Liver (tissue), 9 donors: ENCODE data around the gene SGO1. TPM values are rescaled to one million over a fixed set of nuclear protein-coding genes. Genes with fewer than 3 reads are reported as not detected.
"Not testable (repeated sequence)": the region's sequence is repeated elsewhere in the genome, so short reads cannot be mapped to it uniquely, and the experiment has no call there.

Experiments used
- DNase-seq: peaks from one replicate; pipeline ENCODE4 v3.0.0-alpha.2; 2017; ENCODE audit warnings: low spot score
- H3K27ac ChIP-seq, 2 donors: one replicate each; pipeline ENCODE4 v1.7.0; 2013; ENCODE audit warnings: inconsistent platforms in 2 of 2, low read length in 2 of 2, control low read depth in 1 of 2, low read depth in 1 of 2, mild to moderate bottlenecking in 1 of 2
- H3K27me3 ChIP-seq, 4 donors: one replicate each; pipeline versions ENCODE4 v1.6.1 to v1.7.0; 2013; ENCODE audit warnings: low read length in 3 of 4, inconsistent platforms in 1 of 4, mild to moderate bottlenecking in 1 of 4, moderate library complexity in 1 of 4; ENCODE audit not compliant: control insufficient read depth in 4 of 4, insufficient read depth in 4 of 4
- H3K36me3 ChIP-seq, 4 donors: one replicate each; pipeline versions ENCODE4 v1.6.1 to v1.7.0; 2013; ENCODE audit warnings: low read length in 3 of 4, mild to moderate bottlenecking in 3 of 4, low read depth in 1 of 4, moderate library complexity in 1 of 4; ENCODE audit not compliant: control insufficient read depth in 4 of 4, insufficient read depth in 3 of 4
- H3K4me1 ChIP-seq, 4 donors: one replicate each; pipeline versions ENCODE4 v1.6.1 to v1.7.0; 2013; ENCODE audit warnings: low read length in 3 of 4, mild to moderate bottlenecking in 3 of 4, moderate library complexity in 1 of 4; ENCODE audit not compliant: control insufficient read depth in 4 of 4, insufficient read depth in 4 of 4
- H3K4me3 ChIP-seq, 3 donors: one replicate each; pipeline versions ENCODE4 v1.6.1 to v1.7.0; 2013; ENCODE audit warnings: low read length in 3 of 3, control low read depth in 1 of 3, low read depth in 1 of 3, mild to moderate bottlenecking in 1 of 3
- H3K9ac ChIP-seq, 2 donors: one replicate each; pipeline ENCODE4 v1.7.0; 2013; ENCODE audit warnings: low read length in 2 of 2, mild to moderate bottlenecking in 2 of 2, moderate library complexity in 2 of 2, control low read depth in 1 of 2, low read depth in 1 of 2
- H3K9me3 ChIP-seq, 4 donors: one replicate each; pipeline versions ENCODE4 v1.6.1 to v1.7.0; 2013; ENCODE audit warnings: low read length in 3 of 4; ENCODE audit not compliant: control insufficient read depth in 4 of 4
- FOXA1 ChIP-seq: IDR thresholded peaks from 2 replicates; pipeline ENCODE4 v1.6.1; 2016; ENCODE audit warnings: antibody characterized with exemption
- GABPA ChIP-seq, 2 donors: IDR thresholded peaks in 1 of 2; conservative IDR thresholded peaks in 1 of 2; 2 replicates each; pipeline ENCODE4 v1.6.1; 2016; ENCODE audit warnings: antibody characterized with exemption in 2 of 2, mild to moderate bottlenecking in 1 of 2, moderate library complexity in 1 of 2
- JUND ChIP-seq, 2 donors: IDR thresholded peaks; 2 replicates each; pipeline ENCODE4 v1.6.1; 2016; ENCODE audit warnings: antibody characterized with exemption in 2 of 2
- MAX ChIP-seq: IDR thresholded peaks from 2 replicates; pipeline ENCODE4 v1.6.1; 2016; ENCODE audit warnings: antibody characterized with exemption
- RAD21 ChIP-seq, 2 donors: IDR thresholded peaks; 2 replicates each; pipeline ENCODE4 v1.6.1; 2016; ENCODE audit warnings: antibody characterized with exemption in 2 of 2, mild to moderate bottlenecking in 2 of 2
- RXRA ChIP-seq, 2 donors: IDR thresholded peaks; 2 replicates each; pipeline ENCODE4 v1.6.1; 2017 to 2018; ENCODE audit warnings: antibody characterized with exemption in 2 of 2, mild to moderate bottlenecking in 1 of 2
- SP1 ChIP-seq: IDR thresholded peaks from 2 replicates; pipeline ENCODE4 v1.6.1; 2018; ENCODE audit warnings: antibody characterized with exemption, mild to moderate bottlenecking
- TAF1 ChIP-seq: conservative IDR thresholded peaks from 2 replicates; pipeline ENCODE4 v1.6.1; 2016; ENCODE audit warnings: antibody characterized with exemption, mild to moderate bottlenecking
- ZBTB33 ChIP-seq: IDR thresholded peaks from 2 replicates; pipeline ENCODE4 v1.6.1; 2016; ENCODE audit warnings: antibody characterized with exemption
- WGBS: extraction: QIAGEN DNeasy Blood & Tissue Kit; methylation state at CpG from one replicate; pipeline ENCODE4 v1.1.7; 2013; 5-methylcytosine and 5-hydroxymethylcytosine counted together
- polyA plus RNA-seq, 2 donors: library from polyadenylated mRNA; stranded (reverse) in 1 of 2; unstranded in 1 of 2; fragments of 200-250 nt in 1 of 2; fragments of >200 nt in 1 of 2; fragmentation: Nextera tagmentation in 1 of 2; extraction: Ambion mirVana in 1 of 2; gene quantifications; one replicate each; pipeline versions ENCODE4 v1.2.1 to v1.2.3, GENCODE V29; 2013 to 2015
- total RNA-seq, 2 donors: library from RNA; depleted of rRNA; stranded (reverse); fragments of >200 nt; gene quantifications; one replicate each; pipeline ENCODE4 v1.2.3, GENCODE V29; 2014
- donor health status: healthy.
- donor health status: healthy.
- donor health status: healthy.
- donor health status: healthy.
- donor health status: healthy.

SGO1 gene
- total and polyA plus RNA-seq, 4 donors, result 0.42 to 9.6 (median 0.71) TPM

- H3K27ac ChIP-seq, result no peak overlapping the region
- H3K4me3 ChIP-seq, result no peak overlapping the region
- no peaks in the 10 kb centered on the region for H3K9me3 ChIP-seq
- TF ChIP-seq JUND (IDR thresholded peaks at IDR 0.05) (no peak), RXRA (IDR thresholded peaks at IDR 0.05) (no peak), SP1 (no peak), FOXA1 (no peak), GABPA (IDR thresholded peaks at IDR 0.05 in 1 of 2, conservative IDR thresholded peaks at IDR 0.05 in 1 of 2) (no peak)
- H3K27me3 ChIP-seq, result no peaks in the 10 kb centered on the region
- WGBS, result 74% methylated on average over 3 of the region's 3 CpGs
- H3K4me1 ChIP-seq, result no peaks in the 10 kb centered on the region
- no peak for DNase-seq
- no peaks in the 10 kb centered on the region for H3K36me3 ChIP-seq
- no peak overlapping the region for H3K9ac ChIP-seq
Measured at GRCh38 chr3:20218215-20218614, 32.2 kb upstream of the SGO1 start.

GRCh38 chr3:20215636-20216035 is 29.6 kb upstream of the SGO1 start:
- Histone ChIP-seq H3K27ac (no peak overlapping the region), H3K4me1 (no peaks in the 10 kb centered on the region), H3K27me3 (no peaks in the 10 kb centered on the region), H3K36me3 (no peaks in the 10 kb centered on the region), H3K9ac (no peak overlapping the region), H3K4me3 (no peak overlapping the region), H3K9me3 (no peaks in the 10 kb centered on the region)
- TF ChIP-seq GABPA (IDR thresholded peaks at IDR 0.05 in 1 of 2, conservative IDR thresholded peaks at IDR 0.05 in 1 of 2) (no peak), MAX (no peak), TAF1 (no peak), ZBTB33 (no peak), RAD21 (IDR thresholded peaks at IDR 0.05) (no peak)
- no peak for DNase-seq
- 87% methylated on average over 4 of the region's 4 CpGs for WGBS

GRCh38 chr3:20213491-20213890 is 27.5 kb upstream of the SGO1 start:
- not testable (repeated sequence) for DNase-seq, H3K9ac ChIP-seq, H3K36me3 ChIP-seq, H3K27me3 ChIP-seq, H3K4me3 ChIP-seq, H3K27ac ChIP-seq, H3K9me3 ChIP-seq, H3K4me1 ChIP-seq
- WGBS, result 98% methylated on average over 1 of the region's 1 CpG

- not testable (repeated sequence) for H3K4me3 ChIP-seq, H3K27ac ChIP-seq, H3K4me1 ChIP-seq, DNase-seq, H3K36me3 ChIP-seq, H3K27me3 ChIP-seq, H3K9me3 ChIP-seq, H3K9ac ChIP-seq
- WGBS, result 78% methylated on average over 2 of the region's 2 CpGs
Measured at GRCh38 chr3:20207945-20208344, 21.9 kb upstream of the SGO1 start.

- not testable (repeated sequence) for H3K4me3 ChIP-seq
Measured at GRCh38 chr3:20205898-20206297, 19.9 kb upstream of the SGO1 start.

More at GRCh38 chr3:20205898-20206297, 19.9 kb upstream of the SGO1 start:
- not testable (repeated sequence) for H3K4me1 ChIP-seq, H3K27me3 ChIP-seq, H3K9me3 ChIP-seq, H3K9ac ChIP-seq, H3K27ac ChIP-seq, DNase-seq, H3K36me3 ChIP-seq
